ENCODE results near the gene TNIK.

Gene TNIK

GRCh38 chr3:171157286-171157685, 302.9 kb downstream of the TNIK start:
- no peak overlapping the region for H3K4me3 ChIP-seq (ENCODE audit: control insufficient read depth, low read depth, low read length)
- TF ChIP-seq CTCF (conservative IDR thresholded peaks at IDR 0.05; ENCODE audit: control insufficient read depth, insufficient read depth, low read depth, low read length), result no peak
- peak; percentile 28 for DNase-seq (ENCODE audit: low read depth)

GRCh38 chr3:171156401-171157010, 303.7 kb downstream of the TNIK start:
- H3K4me3 ChIP-seq (ENCODE audit: control insufficient read depth, low read depth, low read length), result no peak overlapping the region
- no peak for TF ChIP-seq CTCF (conservative IDR thresholded peaks at IDR 0.05; ENCODE audit: control insufficient read depth, insufficient read depth, low read depth, low read length)
- DNase-seq (ENCODE audit: low read depth), result no peak

- TF ChIP-seq CTCF (conservative IDR thresholded peaks at IDR 0.05; ENCODE audit: control insufficient read depth, insufficient read depth, low read depth, low read length), result no peak
- DNase-seq (ENCODE audit: low read depth), result no peak
- H3K4me3 ChIP-seq (ENCODE audit: control insufficient read depth, low read depth, low read length), result no peak overlapping the region
Observed at GRCh38 chr3:171155122-171155700, 305.0 kb downstream of the TNIK start.

- no peak overlapping the region for H3K4me3 ChIP-seq (ENCODE audit: control insufficient read depth, low read depth, low read length)
- no peak for DNase-seq (ENCODE audit: low read depth)
- TF ChIP-seq CTCF (conservative IDR thresholded peaks at IDR 0.05; ENCODE audit: control insufficient read depth, insufficient read depth, low read depth, low read length), result no peak
Observed at GRCh38 chr3:171150945-171151344, 309.3 kb downstream of the TNIK start.

GRCh38 chr3:171149526-171150116, 310.6 kb downstream of the TNIK start:
- DNase-seq (ENCODE audit: low read depth), result no peak
- TF ChIP-seq CTCF (conservative IDR thresholded peaks at IDR 0.05; ENCODE audit: control insufficient read depth, insufficient read depth, low read depth, low read length), result no peak
- H3K4me3 ChIP-seq (ENCODE audit: control insufficient read depth, low read depth, low read length), result no peak overlapping the region

GRCh38 chr3:171145798-171146197, 314.4 kb downstream of the TNIK start:
- no peak for DNase-seq (ENCODE audit: low read depth)
- H3K4me3 ChIP-seq (ENCODE audit: control insufficient read depth, low read depth, low read length), result no peak overlapping the region
- no peak for TF ChIP-seq CTCF (conservative IDR thresholded peaks at IDR 0.05; ENCODE audit: control insufficient read depth, insufficient read depth, low read depth, low read length)

All from fibroblast of mammary gland (primary cell).